Nephron progenitor cell (in vitro differentiated cells): ENCODE data around the gene TXNDC5.

ENCODE experiments used
- DNase-seq: peaks from one replicate; pipeline ENCODE4 v3.0.0; 2021
- H3K27ac Mint-ChIP-seq: 2 replicates; pipeline ENCODE4 v1.8.0; 2021; ENCODE audit warnings: mild to moderate bottlenecking, moderate library complexity, mixed read lengths
- H3K27me3 Mint-ChIP-seq: 2 replicates; pipeline ENCODE4 v1.8.0; 2021; ENCODE audit warnings: mild to moderate bottlenecking, low read depth, mixed read lengths; ENCODE audit not compliant: poor library complexity
- H3K36me3 Mint-ChIP-seq: 2 replicates; pipeline ENCODE4 v1.8.0; 2021; ENCODE audit warnings: low read depth, mixed read lengths
- H3K4me1 Mint-ChIP-seq: 2 replicates; pipeline ENCODE4 v1.8.0; 2021; ENCODE audit warnings: mixed read lengths
- H3K4me3 Mint-ChIP-seq: 2 replicates; pipeline ENCODE4 v1.8.0; 2021; ENCODE audit warnings: mild to moderate bottlenecking, moderate library complexity, mixed read lengths
- H3K9me3 Mint-ChIP-seq: 2 replicates; pipeline ENCODE4 v1.8.0; 2021; ENCODE audit warnings: mild to moderate bottlenecking, moderate library complexity, mixed read lengths
- CTCF ChIP-seq: fragments of 200-600 bp; sonication (generic); IDR thresholded peaks from 2 replicates; pipeline ENCODE4 v1.5.0; 2021; ENCODE audit warnings: antibody characterized with exemption

Gene TXNDC5

GRCh38 chr6:7910654-7911344, at the start of gene TXNDC5:
Gene TXNDC5 (minus strand): TSS chr6:7910788. CDS start chr6:7910776, 12 bp downstream.
- H3K27me3 Mint-ChIP-seq, result peaks cover 5% of the 10 kb centered on the region

GRCh38 chr6:7960141-7960540, 49.6 kb upstream of the TXNDC5 start:
- Mint-ChIP-seq H3K4me1 (no peaks in the 10 kb centered on the region), H3K27me3 (peaks cover 7% of the 10 kb centered on the region), H3K9me3 (peaks cover 11% of the 10 kb centered on the region), H3K36me3 (no peaks in the 10 kb centered on the region), H3K27ac (no peak overlapping the region), H3K4me3 (no peak overlapping the region)
- DNase-seq, result no peak
- TF ChIP-seq CTCF, result no peak

More at GRCh38 chr6:7910654-7911344, at the start of gene TXNDC5:
- peak within 1 kb of the TSS; percentile 89 for H3K4me3 Mint-ChIP-seq
- DNase-seq, result peak; percentile 88
- TF ChIP-seq CTCF, result no peak
- no peaks in the 10 kb centered on the region for H3K36me3 Mint-ChIP-seq
- peaks cover 21% of the 10 kb centered on the region for H3K4me1 Mint-ChIP-seq
- H3K9me3 Mint-ChIP-seq, result no peaks in the 10 kb centered on the region
- no peak within 1 kb of the TSS for H3K27ac Mint-ChIP-seq

DNA sequence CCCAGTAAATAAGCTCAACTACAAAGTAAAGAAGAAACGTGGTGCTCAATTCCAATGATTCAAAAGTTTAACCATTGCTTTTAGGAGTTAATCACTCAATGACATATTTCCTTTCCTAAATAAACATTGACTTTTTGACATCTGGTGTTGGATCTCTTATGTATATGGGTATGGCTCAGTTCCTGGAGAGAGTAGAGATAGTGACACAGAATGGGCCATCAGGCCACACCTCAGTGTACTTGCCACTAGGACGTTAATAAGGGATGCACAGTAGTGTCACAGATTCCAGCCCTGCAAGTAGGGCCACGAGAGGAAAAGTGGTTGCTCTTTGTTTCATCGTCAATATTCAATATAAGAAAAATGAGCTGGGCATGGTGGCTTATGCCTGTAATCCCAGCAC, 48.9 kb upstream of the TXNDC5 start:
- no peaks in the 10 kb centered on the region for H3K4me1 Mint-ChIP-seq
- TF ChIP-seq CTCF, result no peak
- H3K9me3 Mint-ChIP-seq, result peaks cover 10% of the 10 kb centered on the region
- DNase-seq, result no peak
- H3K4me3 Mint-ChIP-seq, result no peak overlapping the region
- H3K27me3 Mint-ChIP-seq, result peaks cover 7% of the 10 kb centered on the region
- H3K27ac Mint-ChIP-seq, result no peak overlapping the region
- no peaks in the 10 kb centered on the region for H3K36me3 Mint-ChIP-seq

DNA sequence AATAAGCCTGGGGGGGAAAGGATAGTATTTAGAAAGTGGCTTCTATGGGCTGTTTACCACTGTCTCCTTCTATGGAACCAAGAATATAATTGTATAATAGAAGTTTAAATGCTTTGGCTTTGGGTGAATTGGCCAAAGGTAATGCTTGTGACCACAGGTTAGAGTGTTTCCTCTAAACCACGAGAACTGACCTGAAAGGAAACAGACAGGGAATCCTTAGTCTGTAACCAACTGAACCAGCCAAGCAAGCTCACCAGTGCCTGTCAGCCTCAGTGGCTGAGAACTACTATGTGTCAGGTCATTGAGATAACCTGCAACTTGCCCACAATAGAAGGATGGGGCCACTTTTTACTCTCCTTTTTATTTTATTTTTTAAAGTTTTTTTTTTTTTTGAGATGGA, 47.9 kb upstream of the TXNDC5 start:
- DNase-seq, result no peak
- H3K27me3 Mint-ChIP-seq, result peaks cover 7% of the 10 kb centered on the region
- H3K4me1 Mint-ChIP-seq, result no peaks in the 10 kb centered on the region
- H3K4me3 Mint-ChIP-seq, result no peak overlapping the region
- peaks cover 6% of the 10 kb centered on the region for H3K9me3 Mint-ChIP-seq
- TF ChIP-seq CTCF, result no peak
- no peaks in the 10 kb centered on the region for H3K36me3 Mint-ChIP-seq
- no peak overlapping the region for H3K27ac Mint-ChIP-seq

- H3K9me3 Mint-ChIP-seq, result peaks cover 6% of the 10 kb centered on the region
- no peak overlapping the region for H3K27ac Mint-ChIP-seq
- H3K27me3 Mint-ChIP-seq, result peaks cover 3% of the 10 kb centered on the region
- H3K4me3 Mint-ChIP-seq, result no peak overlapping the region
- no peak for DNase-seq
- TF ChIP-seq CTCF, result no peak
- peaks cover 3% of the 10 kb centered on the region for H3K36me3 Mint-ChIP-seq
- H3K4me1 Mint-ChIP-seq, result no peaks in the 10 kb centered on the region
These were observed 45.7 kb upstream of the TXNDC5 start for GRCh38 chr6:7956257-7956656.
